HG03135 (cell line): ENCODE results near the gene ZNF57.
"Not testable (repeated sequence)": the region's sequence is repeated elsewhere in the genome, so short reads cannot be mapped to it uniquely, and the experiment has no call there.

Experiments used
- ATAC-seq: cut with Tn5 transposase; IDR thresholded peaks from one replicate; pipeline ENCODE4 v1.9.1; 2021; ENCODE audit warnings: mild to moderate bottlenecking, moderate library complexity; ENCODE audit not compliant: unreplicated experiment

ZNF57 gene

DNA sequence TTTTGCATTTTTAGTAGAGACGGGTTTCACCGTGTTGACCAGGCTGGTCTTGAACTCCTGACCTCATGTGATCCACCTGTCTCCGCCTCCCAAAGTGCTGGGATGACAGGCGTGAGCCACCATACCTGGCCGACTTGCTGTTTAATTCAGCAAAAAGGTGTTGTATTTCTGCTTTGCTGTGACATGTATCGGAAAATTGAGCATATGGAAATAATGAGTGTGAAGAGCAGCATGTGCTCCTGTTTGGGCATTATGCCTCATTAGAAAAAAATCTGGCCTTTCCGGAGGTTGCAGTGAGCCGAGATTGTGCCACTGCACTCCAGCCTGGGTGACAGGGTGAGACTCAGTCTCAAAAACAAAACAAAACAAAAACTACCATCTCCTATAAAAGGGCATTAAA, 10.2 kb upstream of the ZNF57 start:
- not testable (repeated sequence) for ATAC-seq

DNA sequence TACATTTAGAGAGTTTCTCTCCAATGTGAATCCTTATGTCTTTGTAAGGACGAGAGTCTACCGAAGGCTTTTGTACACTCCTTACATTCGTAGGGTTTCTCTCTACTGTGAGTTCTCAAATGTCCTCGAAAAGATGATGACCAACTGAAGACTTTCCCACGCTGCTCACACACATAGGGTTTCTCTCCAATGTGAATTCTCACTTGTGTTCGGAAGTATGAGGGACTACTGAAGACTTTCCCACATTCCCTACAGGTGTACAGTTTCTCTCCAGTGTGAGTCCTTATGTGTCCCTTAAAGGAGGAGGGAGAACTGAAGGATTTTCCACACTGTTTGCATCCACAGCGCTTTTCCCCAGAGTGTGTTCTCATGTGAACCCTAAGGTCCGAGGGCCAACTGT, 4.0 kb upstream of the ZNF57 start:
- ATAC-seq = no peak

DNA sequence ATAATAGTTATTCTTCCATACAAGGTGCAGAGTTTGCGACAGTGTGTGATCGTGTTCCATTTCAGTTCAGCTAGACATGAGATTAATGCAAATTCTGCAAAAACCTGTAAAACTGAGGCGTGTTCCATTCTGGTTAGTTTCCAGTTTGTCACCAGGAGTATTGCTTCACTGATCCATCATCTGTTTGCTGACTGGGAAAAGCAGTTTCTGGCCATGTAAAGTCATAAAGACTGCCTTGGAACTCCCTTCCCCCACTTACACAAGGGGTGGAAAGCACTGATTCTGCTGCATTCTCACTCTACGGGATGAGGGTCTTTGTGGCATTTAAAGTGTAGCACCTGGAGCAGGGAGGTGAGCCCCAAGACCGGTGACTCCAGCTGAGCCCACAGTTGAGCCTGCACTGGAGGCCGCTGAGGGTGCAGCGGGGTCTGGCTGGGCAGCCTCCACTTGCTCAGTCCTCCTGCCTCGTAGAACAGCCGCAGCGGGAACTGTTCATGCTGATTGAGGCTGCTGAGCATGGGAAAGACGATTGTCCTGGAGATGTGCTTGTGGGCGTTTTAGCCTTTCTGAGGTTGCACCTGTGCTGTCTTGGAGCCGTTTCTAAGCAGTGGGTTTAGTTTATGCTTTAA, 2.0 kb downstream of the ZNF57 start:
- ATAC-seq = no peak

GRCh38 chr19:2903326-2903725, 2.6 kb downstream of the ZNF57 start:
- not testable (repeated sequence) for ATAC-seq

- ATAC-seq = no peak
These were observed 5.3 kb downstream of the ZNF57 start for GRCh38 chr19:2905918-2906519.

DNA sequence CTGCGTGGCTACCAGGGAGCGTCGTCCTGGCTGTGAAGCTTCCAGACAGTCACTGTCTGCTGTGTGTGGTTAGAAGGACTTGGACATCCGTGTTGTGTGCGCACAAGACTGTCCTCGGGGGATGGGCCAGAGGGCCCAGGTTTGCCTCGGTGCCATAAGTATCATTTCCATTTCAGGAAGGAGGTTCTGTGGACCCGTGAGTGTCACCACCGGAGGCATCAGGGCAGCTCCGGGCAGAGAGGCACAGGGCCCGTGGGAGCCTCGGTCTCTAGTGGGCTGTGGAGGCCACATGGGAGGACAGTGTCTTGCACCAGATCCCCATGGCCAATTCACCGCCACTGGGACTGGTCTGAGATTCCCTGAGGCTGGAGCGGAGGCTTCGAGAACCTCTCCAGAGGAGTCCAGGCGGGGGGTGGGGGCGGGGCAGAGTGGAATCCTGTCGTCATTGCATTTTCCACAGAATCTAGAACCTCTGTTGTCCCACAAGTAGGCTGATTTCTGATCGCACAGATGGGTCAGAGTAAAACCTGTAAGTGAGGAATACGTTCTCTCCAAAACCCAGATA, 6.0 kb downstream of the ZNF57 start:
- no peak for ATAC-seq

DNA sequence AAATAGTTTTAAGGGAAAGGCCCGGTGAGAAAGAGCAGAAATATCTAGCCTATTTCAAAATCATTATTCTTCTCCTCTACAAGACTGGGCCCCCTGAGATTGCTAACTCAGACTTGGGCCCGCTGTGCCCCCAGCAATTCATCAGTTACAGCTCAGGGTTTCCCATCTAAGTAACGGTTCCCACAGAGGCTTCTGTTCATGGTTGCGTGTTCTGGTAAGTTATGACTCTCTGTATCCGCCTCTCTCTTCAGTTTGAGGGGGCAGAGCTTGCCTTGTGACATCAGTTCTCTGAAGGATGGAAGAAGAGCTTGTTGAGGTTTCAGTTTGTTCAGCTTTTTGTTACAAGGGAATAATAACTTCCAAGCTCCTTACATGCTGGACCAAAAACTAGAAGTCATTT, 11.6 kb downstream of the ZNF57 start:
- no peak for ATAC-seq

DNA sequence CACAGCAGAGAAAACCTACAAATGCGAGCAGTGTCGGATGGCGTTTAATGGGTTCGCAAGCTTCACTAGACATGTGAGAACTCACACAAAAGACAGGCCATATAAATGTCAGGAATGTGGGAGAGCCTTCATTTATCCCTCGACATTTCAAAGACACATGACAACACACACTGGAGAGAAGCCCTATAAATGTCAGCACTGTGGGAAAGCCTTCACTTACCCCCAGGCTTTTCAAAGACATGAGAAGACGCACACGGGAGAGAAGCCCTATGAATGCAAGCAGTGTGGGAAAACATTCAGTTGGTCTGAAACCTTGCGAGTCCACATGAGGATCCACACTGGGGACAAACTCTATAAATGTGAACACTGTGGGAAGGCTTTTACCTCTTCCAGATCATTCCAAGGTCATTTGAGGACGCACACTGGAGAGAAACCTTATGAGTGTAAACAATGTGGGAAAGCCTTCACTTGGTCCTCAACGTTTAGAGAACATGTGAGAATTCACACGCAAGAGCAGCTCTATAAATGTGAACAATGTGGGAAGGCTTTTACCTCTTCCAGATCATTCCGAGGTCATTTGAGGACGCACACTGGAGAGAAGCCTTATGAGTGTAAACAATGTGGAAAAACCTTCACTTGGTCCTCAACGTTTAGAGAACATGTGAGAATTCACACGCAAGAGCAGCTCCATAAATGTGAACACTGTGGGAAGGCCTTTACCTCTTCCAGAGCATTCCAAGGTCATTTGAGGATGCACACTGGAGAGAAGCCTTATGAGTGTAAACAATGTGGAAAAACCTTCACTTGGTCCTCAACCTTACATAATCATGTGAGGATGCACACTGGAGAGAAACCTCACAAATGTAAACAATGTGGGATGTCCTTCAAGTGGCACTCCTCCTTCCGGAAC, 16.8 kb downstream of the ZNF57 start:
- ATAC-seq = no peak

- no peak for ATAC-seq
These were observed 22.3 kb downstream of the ZNF57 start for GRCh38 chr19:2922987-2923386.

DNA sequence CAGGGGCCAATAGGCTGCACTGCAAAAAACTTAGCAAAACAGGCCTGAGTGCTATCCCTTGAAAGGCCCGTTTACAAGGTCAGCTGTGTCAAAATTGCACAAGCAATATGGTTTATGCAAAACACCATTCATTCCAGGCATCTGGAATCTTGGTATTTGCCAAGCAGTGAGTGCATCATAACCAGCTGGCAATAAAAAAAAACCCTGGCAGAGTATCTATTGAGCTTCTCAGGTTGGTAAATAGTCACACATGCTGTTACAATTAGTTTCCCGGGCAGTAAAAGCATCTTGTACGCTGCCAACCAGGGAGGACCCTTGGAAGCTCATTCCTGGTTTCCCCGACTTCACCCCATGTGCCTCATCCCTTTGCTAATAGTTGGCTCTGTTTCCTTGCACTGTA, 22.8 kb downstream of the ZNF57 start:
- no peak for ATAC-seq

DNA sequence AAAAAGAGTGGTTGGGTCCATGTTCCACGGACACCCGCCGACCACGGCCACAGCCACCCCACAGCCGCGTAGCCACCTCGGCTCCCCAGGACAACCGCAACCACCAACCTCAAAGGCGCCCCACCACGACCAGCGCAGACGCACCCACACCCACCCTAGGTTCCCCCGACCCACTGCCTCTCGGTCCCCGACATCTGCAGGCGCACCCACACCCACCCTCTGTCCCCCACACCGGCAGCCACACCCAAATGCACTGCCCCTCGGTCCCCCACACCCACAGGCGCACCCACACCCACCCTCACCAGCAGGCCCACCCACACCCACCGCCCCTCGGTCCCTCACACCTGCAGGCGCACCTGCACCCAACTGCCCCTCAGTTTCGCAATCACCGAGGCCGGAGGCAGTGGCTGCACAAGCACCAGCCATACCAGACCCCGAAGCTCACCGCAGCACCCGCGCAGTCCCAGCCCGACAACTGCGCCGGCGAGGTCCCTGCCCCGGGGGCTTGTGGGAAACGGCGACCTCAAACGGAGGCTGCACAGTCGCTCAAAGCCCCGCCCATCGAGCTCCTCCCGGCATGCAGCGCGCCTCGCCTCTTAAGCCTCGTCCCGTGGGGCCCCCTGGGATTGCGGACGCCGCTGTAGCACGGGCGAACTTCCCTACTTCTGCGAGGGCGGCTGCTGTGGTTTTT, 25.8 kb downstream of the ZNF57 start:
- ATAC-seq = no peak

GRCh38 chr19:2927032-2927430, 26.3 kb downstream of the ZNF57 start:
- no peak for ATAC-seq

- ATAC-seq = no peak
These were observed 32.8 kb downstream of the ZNF57 start for GRCh38 chr19:2933490-2933910.

DNA sequence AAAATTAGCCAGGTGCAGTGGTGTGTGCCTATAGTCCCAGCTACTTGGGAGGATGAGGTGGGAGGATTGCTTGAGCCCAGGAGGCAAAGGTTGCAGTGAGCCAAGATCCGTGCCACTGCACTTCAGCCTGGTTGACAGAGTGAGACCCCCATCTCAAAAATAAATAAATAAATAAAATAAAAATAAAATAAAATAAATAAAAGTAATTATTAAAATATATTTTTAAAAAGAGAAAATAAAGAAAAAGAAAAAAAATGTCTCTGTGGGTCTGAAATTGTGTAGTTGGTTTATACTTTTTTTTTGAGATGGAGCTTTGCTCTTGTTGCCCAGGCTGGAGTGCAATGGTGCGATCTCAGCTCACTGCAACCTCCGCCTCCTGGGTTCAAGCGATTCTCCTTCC, 35.1 kb downstream of the ZNF57 start:
- ATAC-seq = not testable (repeated sequence)

DNA sequence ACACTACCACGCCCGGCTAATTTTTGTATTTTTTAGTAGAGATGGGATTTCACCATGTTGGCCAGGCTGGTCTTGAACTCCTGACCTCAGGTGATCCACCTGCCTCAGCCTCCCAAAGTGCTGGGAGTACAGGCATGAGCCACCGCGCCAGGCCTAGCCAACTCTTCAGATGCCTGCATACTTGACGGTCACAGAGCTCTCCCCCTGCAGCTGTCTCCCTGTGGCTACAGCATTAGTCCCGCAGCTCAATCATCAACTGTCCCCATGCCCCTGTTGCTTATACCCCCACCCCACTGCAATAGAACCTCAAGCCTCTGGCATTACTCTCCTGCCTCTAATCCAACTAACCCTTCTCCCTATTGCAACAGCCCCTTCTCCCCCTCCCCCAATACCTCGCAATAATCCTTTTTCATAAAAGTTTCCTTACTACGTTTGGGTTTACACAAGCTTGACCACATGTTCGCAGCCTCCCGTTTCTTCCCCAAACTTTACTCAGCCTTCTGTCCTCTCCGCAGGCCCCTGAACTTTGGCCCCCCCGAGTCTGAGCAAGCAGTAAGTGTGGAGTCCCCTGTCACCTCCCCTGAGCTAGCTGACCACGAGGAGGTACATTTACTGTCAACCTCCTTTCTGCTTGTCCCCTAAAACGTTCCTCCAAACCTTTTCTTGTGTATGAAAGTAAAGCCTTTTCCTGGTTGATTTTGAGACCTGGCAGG, 42.4 kb downstream of the ZNF57 start:
- no peak for ATAC-seq

GRCh38 chr19:2944403-2944774, 43.7 kb downstream of the ZNF57 start:
- no peak for ATAC-seq

DNA sequence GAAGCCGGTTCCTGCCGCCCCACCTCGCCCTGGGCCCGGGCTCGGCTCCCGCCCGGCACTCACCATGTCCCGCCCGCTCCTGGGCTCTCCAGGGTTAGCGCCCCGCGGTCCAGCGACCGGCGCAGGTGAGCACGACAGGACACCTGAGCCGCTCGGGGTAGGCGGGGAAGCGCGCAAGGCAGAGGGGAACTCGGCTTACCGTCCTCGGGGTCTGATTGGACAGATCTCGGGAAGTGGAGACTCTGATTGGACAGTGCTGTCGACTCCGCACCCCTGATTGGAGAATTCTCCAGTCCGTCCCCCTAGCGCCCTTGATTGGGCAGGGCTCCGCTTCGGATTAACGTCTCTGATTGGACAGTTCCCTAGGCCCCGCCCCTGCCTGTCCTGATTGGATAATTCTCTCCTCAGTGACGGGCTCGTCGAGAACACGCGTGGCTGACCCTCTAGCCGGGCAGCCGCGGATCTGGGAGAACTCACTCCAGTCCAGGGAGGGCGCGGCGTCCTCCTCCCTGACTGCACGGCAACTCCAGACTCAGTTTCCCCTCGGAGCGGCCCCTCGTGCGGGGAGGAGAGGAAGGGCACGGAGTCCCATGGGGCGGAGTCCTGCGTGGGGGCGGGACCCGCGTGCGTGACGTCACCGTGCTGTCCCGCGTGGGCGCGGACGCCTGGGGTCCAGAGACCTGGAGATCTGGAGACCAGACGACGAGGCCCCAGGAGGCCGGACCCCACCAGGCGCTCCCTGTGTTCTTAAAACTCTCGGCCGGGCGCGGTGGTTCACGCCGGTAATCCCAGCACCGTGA, 44.2 kb downstream of the ZNF57 start, which contains the start of gene ZNF77:
Gene ZNF77 (minus strand): TSS at position 197 of the 800 bp plus-strand sequence. CDS start 131 bp downstream, at position 66.
- peak; percentile 95 for ATAC-seq

DNA sequence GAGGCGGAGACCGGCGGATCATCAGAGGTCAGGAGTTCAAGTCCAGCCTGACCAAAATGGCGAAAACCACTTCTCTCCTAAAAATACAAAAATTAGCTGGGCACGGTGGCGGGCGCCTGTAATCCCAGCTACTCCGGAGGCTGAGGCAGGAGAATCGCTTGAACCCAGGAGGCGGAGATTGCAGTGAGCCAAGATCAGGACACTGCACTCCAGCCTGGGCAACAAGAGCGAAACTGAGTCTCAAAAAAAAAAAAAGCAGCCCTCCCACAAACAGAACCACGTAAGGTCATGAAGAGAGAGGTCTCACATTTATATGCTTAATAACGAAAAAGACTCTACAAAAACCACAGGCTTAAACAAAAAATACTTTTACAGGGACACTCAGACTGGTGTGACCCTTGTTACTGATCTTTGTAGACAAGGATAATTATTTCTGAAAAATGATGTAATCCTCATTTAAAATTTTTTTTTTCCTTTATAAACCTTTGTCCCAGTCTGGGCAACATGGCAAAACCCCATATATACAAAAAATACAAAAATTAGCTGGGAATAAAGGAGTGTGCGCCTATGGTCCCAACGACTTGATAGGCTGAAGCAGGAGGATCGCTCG, 45.0 kb downstream of the ZNF57 start:
- ATAC-seq = no peak

DNA sequence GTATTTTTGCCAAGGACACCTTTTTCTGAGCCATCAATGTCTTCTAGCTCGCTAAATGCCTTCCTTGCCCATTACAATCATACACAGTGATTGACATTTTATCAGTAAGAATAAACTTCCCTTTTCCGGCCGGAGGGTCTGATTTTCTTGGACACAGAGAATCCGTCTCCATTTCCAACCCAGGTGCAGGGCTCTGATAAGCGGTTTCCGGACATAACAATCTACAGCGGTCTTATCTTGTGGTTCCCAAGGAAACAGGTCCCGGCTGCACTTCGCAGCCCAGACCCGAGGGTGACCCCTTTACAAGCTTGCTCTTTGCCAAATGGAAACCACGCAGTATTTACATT, 49.2 kb downstream of the ZNF57 start:
- peak; percentile 8 for ATAC-seq
